RPMI8226 (cell line): ENCODE measurements around the gene GCN1.

Experiments used
- DNase-seq: peaks from one replicate; pipeline ENCODE4 v3.0.0-alpha.2; 2015

Gene GCN1

GRCh38 chr12:120091371-120092090, 103.0 kb downstream of the GCN1 start:
- DNase-seq, result no peak

GRCh38 chr12:120090626-120091295, 103.8 kb downstream of the GCN1 start:
- no peak for DNase-seq

- no peak for DNase-seq
Observed at GRCh38 chr12:120090206-120090605, 104.3 kb downstream of the GCN1 start.

GRCh38 chr12:120089796-120090195, 104.7 kb downstream of the GCN1 start:
- DNase-seq, result no peak

GRCh38 chr12:120089105-120089504, 105.4 kb downstream of the GCN1 start:
- no peak for DNase-seq

- DNase-seq, result peak; percentile 99
Observed at GRCh38 chr12:120086801-120087621, 107.5 kb downstream of the GCN1 start.

GRCh38 chr12:120085920-120086645, 108.4 kb downstream of the GCN1 start:
- peak; percentile 15 for DNase-seq

GRCh38 chr12:120081641-120082040, 112.9 kb downstream of the GCN1 start:
- no peak for DNase-seq

- DNase-seq, result no peak
Observed at GRCh38 chr12:120079411-120080400, 114.8 kb downstream of the GCN1 start.

- DNase-seq, result peak; percentile 65
Observed at GRCh38 chr12:120078868-120079267, 115.6 kb downstream of the GCN1 start.

GRCh38 chr12:120077260-120077659, 117.3 kb downstream of the GCN1 start:
- no peak for DNase-seq
